A673 (cell line): ENCODE results near the gene CARHSP1.

Source experiments
- CTCF ChIP-seq: fragments of 300-800, 200-600 bp; sonication (generic); conservative IDR thresholded peaks from 2 replicates; pipeline ENCODE4 v1.5.1; 2017; ENCODE audit warnings: low read depth, mild to moderate bottlenecking, antibody characterized with exemption, low read length, moderate library complexity, mixed read lengths
- EZH2 ChIP-seq: fragments of 200-600 bp; sonication (generic); IDR thresholded peaks from 2 replicates; pipeline ENCODE4 v1.6.1; 2017; ENCODE audit warnings: borderline replicate concordance, low read depth, mild to moderate bottlenecking, mixed read lengths, antibody characterized with exemption, low read length; ENCODE audit not compliant: poor library complexity, severe bottlenecking

- TF ChIP-seq CTCF (no peak), EZH2 (no peak)
Measured at GRCh38 chr16:8915722-8916301, 47.0 kb upstream of the CARHSP1 start.
